Renal cortex interstitium (tissue), 11 donors: ENCODE results near the gene OR10R2. TPM values are rescaled to one million over a fixed set of nuclear protein-coding genes. Genes with fewer than 3 reads are reported as not detected.

ENCODE experiments used
- DNase-seq, 11 donors: peaks; one replicate each; pipeline ENCODE4 v3.0.0-alpha.2; 2013; ENCODE audit warnings: low read depth in 9 of 11, low spot score in 4 of 11; ENCODE audit errors: extremely low read depth in 1 of 11
- polyA plus RNA-seq, 3 donors: library from polyadenylated mRNA; unstranded; fragments of 120-200 nt; gene quantifications; one replicate each; pipeline ENCODE4 v1.2.1, GENCODE V29; 2013; ENCODE audit not compliant: insufficient read length in 3 of 3

The OR10R2 gene
- polyA plus RNA-seq, 3 donors: not detected

DNA sequence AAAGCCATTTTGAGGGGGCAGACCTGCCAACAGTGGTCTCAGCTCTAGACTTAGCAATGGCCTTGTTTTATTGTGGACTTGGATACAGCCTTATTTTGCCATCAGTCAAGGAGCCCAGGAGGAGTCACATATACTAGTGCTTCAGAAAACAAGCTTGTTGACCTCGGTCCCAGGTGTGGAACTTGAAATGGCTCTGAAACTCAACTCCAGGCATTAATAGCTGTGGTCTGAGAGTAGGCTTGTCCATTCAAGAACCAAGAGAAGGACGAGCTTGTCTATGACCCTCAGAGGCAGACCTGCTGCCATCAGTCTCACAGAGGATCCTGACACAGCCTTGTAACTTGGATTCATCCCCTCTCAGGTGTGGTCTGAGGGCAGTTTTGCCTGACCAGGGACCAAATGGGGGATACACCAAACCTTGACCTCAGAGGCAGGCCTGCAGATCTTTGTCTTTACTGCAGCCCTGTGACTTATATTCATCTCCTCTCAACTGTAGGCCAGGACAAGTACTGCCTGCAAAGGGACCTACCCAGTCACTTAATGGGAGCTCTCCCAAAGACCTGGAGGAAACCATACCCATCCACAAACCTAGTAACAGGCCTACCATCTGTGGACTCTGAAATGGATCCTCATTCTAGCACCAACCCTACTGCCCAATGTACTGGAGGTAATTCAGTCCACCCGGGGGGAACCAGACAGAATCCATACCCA is 49.1 kb downstream of the OR10R2 start:
- no peak for DNase-seq

DNA sequence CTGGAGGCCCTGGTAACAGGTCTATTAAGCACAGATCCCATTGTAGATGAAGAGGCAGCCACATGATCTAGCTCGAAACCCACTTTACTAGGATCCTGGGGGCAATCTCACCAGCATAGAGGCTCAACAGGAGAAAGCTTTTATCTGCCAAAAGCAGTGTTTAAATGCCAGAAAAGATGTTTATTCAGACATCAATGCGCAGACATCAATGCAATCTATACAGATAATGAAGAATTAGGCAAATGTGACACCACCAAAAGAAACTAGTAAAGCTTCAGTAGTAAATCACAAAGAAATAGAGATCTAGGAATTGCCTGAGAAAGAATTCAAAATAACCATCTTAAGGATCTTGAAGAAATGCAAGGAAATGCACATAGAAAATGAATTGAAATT is 49.6 kb downstream of the OR10R2 start:
- no peak for DNase-seq

DNA sequence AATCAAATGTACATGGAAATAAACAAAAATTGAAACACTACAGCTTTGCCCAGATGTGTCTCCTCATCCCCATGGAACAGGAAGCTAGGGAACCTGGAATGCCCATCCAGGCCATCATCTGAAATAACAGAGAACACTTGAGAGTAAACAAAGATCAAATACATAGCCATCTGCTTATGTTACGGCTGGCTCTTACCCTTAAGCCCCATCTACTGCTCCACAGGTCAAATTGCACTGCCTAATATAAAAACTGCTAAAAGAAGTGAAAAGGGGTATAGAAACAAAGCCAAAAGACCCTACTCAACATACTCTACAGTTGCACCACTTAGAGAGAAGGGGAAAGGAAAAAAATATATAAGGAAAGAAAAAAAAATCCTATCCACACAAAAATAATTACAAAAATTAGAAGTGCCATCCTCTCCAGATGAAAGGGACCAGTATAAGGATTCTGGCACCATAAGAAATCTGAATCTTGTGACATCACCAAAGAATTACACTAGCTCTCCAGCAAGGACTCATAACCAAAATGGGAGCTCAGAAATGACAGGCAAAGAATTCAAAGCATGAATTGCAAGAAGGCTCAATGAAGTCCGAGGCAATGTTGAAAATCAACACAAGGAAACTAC is 55.3 kb downstream of the OR10R2 start:
- peak in 4 of 11 donors; percentile 11 to 33 (median 17) for DNase-seq

Other genes with a start within 250 kb of the OR10R2 start
- gene CD1A, start 217.8 kb upstream of the OR10R2 start, polyA plus RNA-seq: not detected
- gene CD1C, start 182.3 kb upstream of the OR10R2 start, polyA plus RNA-seq: 1 to 10 TPM in 2 of 3 donors, under 1 TPM in 1; 0.92 to 1.2 (median 1.2) TPM
- gene CD1B, start 140.7 kb upstream of the OR10R2 start, polyA plus RNA-seq: not detected
- gene CD1E, start 118.3 kb upstream of the OR10R2 start, polyA plus RNA-seq: under 1 TPM in 2 of 3 donors, not detected in 1; 0.11 to 0.27 TPM
- gene OR10T2, start 72.8 kb upstream of the OR10R2 start, polyA plus RNA-seq: not detected
- gene OR10K2, start 46.0 kb upstream of the OR10R2 start, polyA plus RNA-seq: not detected
- under 1 TPM in 1 of 3 donors, not detected in 2; 0.05 TPM for gene OR10K1, start 10.4 kb upstream of the OR10R2 start, polyA plus RNA-seq
- gene OR6Y1, start 82.2 kb downstream of the OR10R2 start, polyA plus RNA-seq: not detected
- gene OR6P1, start 98.4 kb downstream of the OR10R2 start, polyA plus RNA-seq: not detected
- gene OR10X1, start 107.7 kb downstream of the OR10R2 start, polyA plus RNA-seq: not detected
- gene OR10Z1, start 133.0 kb downstream of the OR10R2 start, polyA plus RNA-seq: under 1 TPM in 2 of 3 donors, not detected in 1; 0.01 to 0.08 TPM
- 1 to 10 TPM; 1.1 to 2.8 (median 1.1) TPM for gene SPTA1, start 214.5 kb downstream of the OR10R2 start, polyA plus RNA-seq
- not detected for gene OR6K2, start 228.4 kb downstream of the OR10R2 start, polyA plus RNA-seq
- under 1 TPM in 2 of 3 donors, not detected in 1; 0.06 to 0.08 TPM for gene OR6K3, start 248.5 kb downstream of the OR10R2 start, polyA plus RNA-seq